SK-N-MC (cell line): Measurements from ENCODE around the gene MPPED2.

Experiments used
- DNase-seq: peaks from one replicate; pipeline ENCODE4 v3.0.0-alpha.2; 2011; ENCODE audit warnings: low read depth, low spot score
- H3K27ac ChIP-seq: fragments of 200-600 bp; sonication (generic); 2 replicates; pipeline ENCODE4 v1.5.1; 2016; ENCODE audit warnings: mixed run types
- H3K36me3 ChIP-seq: fragments of 200-600 bp; sonication (generic); 2 replicates; pipeline ENCODE4 v1.6.1; 2017; ENCODE audit warnings: antibody characterized with exemption, low read length, mixed read lengths; ENCODE audit not compliant: insufficient read depth
- H3K4me3 ChIP-seq: fragments of 200-600 bp; sonication (generic); 2 replicates; pipeline ENCODE4 v1.5.1; 2016
- H3K9ac ChIP-seq: fragments of 200-600 bp; sonication (generic); 2 replicates; pipeline ENCODE4 v1.8.0; 2017; ENCODE audit warnings: mixed run types, mixed read lengths; ENCODE audit not compliant: insufficient read length
- H3K9me3 ChIP-seq: fragments of 200-600 bp; sonication (generic); 2 replicates; pipeline ENCODE4 v1.6.1; 2017; ENCODE audit warnings: low read depth, mild to moderate bottlenecking, antibody characterized with exemption, low read length, moderate library complexity, mixed read lengths
- EZH2 ChIP-seq: fragments of 200-600 bp; sonication (generic); IDR thresholded peaks from one replicate; pipeline ENCODE4 v1.6.1; 2017; ENCODE audit warnings: antibody characterized with exemption
- FOXP2 ChIP-seq: optimal IDR thresholded peaks from 2 replicates; pipeline ENCODE3; 2011; ENCODE audit warnings: mild to moderate bottlenecking, moderate library complexity; ENCODE audit not compliant: insufficient read depth; ENCODE audit errors: extremely low read length, control extremely low read depth
- POLR2AphosphoS5 ChIP-seq: IDR thresholded peaks from 2 replicates; pipeline ENCODE4 v1.6.1; 2012; ENCODE audit warnings: mild to moderate bottlenecking, low read depth, low read length, borderline replicate concordance

Gene MPPED2

DNA sequence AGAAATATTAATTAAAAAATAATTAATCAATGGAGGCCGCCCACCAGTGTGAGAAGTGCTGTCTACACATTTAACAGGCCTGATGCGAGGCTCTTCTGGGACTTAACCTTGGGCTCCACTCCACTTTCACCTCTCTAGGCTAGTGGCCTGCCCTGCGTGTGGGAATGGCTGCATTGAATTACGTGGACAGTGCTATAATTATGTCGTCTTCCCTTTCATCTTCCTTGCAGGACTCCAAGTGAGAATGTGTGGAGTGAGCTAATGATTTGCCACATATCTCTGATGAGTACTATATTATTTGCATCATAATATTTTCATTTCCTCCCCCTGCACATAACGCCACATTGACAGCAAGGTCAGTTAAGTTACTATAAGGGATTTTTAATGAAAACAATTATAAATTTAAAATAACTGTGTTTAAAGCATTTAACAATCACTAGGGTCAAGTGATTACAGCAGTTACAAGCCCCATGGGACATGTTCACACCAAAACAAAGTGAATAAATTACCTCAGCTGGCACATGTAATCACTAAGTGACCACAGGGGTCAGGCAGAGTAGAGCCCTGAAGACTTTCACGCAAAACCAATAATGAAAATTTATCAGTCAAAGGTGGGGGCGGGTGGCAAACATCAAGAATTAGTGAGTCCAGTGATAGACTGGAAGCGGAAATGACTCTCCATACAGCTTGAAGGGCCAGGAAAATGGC, 63.5 kb downstream of the MPPED2 start:
- H3K36me3 ChIP-seq = no peaks in the 10 kb centered on the region
- TF ChIP-seq POLR2AphosphoS5 (no peak), EZH2 (no peak), FOXP2 (no peak)
- no peak overlapping the region for H3K27ac ChIP-seq
- no peak for DNase-seq
- H3K4me3 ChIP-seq = no peak overlapping the region
- no peaks in the 10 kb centered on the region for H3K9me3 ChIP-seq
- no peak overlapping the region for H3K9ac ChIP-seq

DNA sequence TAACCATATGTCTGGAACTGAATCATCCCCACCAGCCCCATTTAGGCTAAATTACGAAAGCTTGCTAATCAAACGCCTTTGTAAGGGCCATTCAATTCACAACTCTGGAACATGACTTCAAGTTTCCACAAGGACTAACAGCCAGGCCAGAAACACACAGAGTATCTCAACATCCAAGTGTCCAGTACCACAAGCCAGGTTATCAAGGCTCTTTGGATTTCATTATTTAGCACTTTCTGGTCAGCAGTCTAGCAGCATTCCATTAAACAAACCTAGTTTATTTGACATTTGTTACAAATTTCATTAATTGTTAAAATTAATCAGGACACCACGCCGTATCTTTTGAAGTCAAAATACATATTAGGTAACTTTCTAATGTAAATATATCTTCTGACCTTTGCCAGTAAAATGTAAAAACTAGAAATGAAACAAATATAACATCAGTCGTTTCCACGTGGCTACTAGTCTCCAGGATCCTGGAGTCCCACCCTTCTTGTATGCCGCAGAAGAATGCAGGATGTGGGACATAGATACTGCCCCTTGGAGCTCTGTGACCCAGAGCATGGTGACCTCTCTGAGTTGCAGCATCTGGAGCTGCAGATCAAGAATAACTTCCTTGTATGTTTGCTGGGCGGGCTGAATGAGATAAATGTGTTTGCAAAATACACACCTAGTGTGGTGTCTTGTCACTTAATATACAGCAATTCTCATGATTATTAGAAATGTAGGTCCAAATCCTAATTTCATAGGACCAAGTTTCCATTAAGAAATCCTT, 64.7 kb downstream of the MPPED2 start:
- H3K27ac ChIP-seq = no peak overlapping the region
- no peak for DNase-seq
- H3K9ac ChIP-seq = no peak overlapping the region

DNA sequence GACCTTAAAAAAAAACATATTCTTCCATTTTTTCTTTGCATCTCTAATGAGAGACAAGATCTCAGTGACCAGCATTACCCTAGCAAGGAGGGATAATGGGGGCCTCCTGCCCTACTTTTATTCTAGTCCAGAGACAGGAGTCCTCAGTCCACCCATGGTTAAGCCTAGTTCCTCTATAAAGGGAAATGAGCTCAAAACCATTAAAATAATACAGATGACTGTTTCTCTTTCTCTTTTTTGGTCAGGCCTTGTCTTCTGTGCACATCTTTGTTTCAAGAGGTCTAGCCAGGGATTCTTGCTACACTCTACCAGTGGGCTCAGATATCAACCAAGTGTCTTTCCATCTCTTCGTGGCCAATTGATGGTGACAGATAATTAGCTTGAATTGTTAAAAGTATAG, 73.1 kb downstream of the MPPED2 start:
- H3K27ac ChIP-seq = no peak overlapping the region
- DNase-seq = no peak
- no peak for TF ChIP-seq POLR2AphosphoS5
- no peak for TF ChIP-seq FOXP2
- TF ChIP-seq EZH2 = no peak
- no peak overlapping the region for H3K9ac ChIP-seq
- no peak overlapping the region for H3K4me3 ChIP-seq
- H3K9me3 ChIP-seq = no peaks in the 10 kb centered on the region
- H3K36me3 ChIP-seq = no peaks in the 10 kb centered on the region

More for the DNA sequence above, 64.7 kb downstream of the MPPED2 start:
- no peaks in the 10 kb centered on the region for H3K9me3 ChIP-seq
- no peaks in the 10 kb centered on the region for H3K36me3 ChIP-seq
- TF ChIP-seq EZH2 (no peak), FOXP2 (no peak), POLR2AphosphoS5 (no peak)
- H3K4me3 ChIP-seq = no peak overlapping the region

- H3K4me3 ChIP-seq = no peak overlapping the region
- no peak for DNase-seq
- H3K9me3 ChIP-seq = no peaks in the 10 kb centered on the region
- no peaks in the 10 kb centered on the region for H3K36me3 ChIP-seq
- H3K9ac ChIP-seq = no peak overlapping the region
- TF ChIP-seq EZH2 = no peak
- TF ChIP-seq POLR2AphosphoS5 = no peak
- no peak for TF ChIP-seq FOXP2
- H3K27ac ChIP-seq = no peak overlapping the region
Observed at GRCh38 chr11:30511408-30511807, 74.7 kb downstream of the MPPED2 start.

DNA sequence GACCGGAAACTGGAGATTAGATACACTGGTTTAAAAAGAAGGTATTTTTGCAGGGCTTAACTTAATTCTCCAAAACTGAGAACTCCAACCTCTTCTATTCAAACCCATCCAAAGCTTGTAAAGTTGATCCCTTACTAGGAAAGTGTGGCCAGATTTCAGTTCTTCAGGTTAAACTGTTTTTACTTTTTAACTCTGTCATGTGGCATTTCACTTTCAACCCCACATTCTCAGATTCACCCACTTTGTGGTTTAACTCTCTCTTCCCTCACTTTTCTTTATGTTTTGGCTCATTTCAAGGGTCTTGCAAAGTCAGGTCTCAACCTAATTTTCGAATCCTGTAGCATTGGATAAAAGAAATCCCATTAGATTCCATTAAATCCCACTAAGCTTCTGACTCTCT, 75.4 kb downstream of the MPPED2 start:
- Histone ChIP-seq H3K27ac (no peak overlapping the region), H3K9me3 (no peaks in the 10 kb centered on the region), H3K9ac (no peak overlapping the region), H3K36me3 (no peaks in the 10 kb centered on the region), H3K4me3 (no peak overlapping the region)
- no peak for DNase-seq
- TF ChIP-seq POLR2AphosphoS5 = no peak
- TF ChIP-seq EZH2 = no peak
- TF ChIP-seq FOXP2 = no peak

- Histone ChIP-seq H3K9ac (no peak overlapping the region), H3K4me3 (no peak overlapping the region), H3K36me3 (no peaks in the 10 kb centered on the region), H3K9me3 (no peaks in the 10 kb centered on the region), H3K27ac (no peak overlapping the region)
- DNase-seq = no peak
- no peak for TF ChIP-seq POLR2AphosphoS5
Observed at GRCh38 chr11:30509364-30509763, 76.8 kb downstream of the MPPED2 start.

DNA sequence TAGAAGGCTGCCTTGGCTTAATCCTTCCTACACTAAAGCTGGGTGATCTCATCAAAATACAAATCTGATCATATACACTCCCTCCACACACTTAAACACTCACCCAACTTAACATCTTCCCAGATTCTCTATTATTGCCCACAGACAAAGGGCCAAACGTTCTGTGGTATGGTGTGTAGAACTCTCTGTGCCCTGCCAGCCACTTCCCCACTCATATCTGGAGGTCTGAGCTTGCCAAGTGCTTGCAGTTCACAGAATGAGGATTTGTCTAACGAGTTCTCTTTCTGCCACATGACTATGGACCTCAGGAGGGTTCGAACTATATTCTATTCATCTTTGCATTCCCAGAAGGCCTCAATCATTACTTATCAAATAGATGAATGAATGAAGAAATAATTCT, 77.6 kb downstream of the MPPED2 start:
- Histone ChIP-seq H3K36me3 (no peaks in the 10 kb centered on the region), H3K4me3 (no peak overlapping the region), H3K9me3 (no peaks in the 10 kb centered on the region), H3K27ac (no peak overlapping the region), H3K9ac (no peak overlapping the region)
- DNase-seq = no peak
- TF ChIP-seq EZH2 = no peak
- TF ChIP-seq POLR2AphosphoS5 = no peak

DNA sequence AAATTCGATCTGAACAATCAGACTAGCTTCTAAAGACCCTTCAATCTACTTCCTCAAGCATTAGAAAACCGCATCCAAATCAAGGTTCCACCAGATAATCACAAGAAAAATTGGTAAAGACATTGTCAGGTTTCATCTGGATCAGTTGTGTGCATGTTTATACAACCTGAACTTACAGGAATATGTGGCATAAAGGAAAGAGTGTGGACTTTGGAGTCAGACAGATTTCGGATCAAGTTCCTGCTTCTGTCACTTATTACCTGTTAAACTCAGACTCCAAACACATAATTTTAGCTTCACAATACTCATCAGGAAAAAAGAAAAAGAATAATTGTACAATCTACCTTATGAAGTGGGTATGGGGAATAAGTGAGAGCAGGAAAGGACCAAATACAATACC, 80.5 kb downstream of the MPPED2 start:
- TF ChIP-seq POLR2AphosphoS5 (no peak), EZH2 (no peak), FOXP2 (no peak)
- Histone ChIP-seq H3K36me3 (no peaks in the 10 kb centered on the region), H3K4me3 (no peak overlapping the region), H3K27ac (no peak overlapping the region), H3K9me3 (no peaks in the 10 kb centered on the region), H3K9ac (no peak overlapping the region)
- DNase-seq = no peak
